ENCODE results near the gene RAPGEFL1.
"Not testable (repeated sequence)": the region's sequence is repeated elsewhere in the genome, so short reads cannot be mapped to it uniquely, and the experiment has no call there.

The RAPGEFL1 gene

DNA sequence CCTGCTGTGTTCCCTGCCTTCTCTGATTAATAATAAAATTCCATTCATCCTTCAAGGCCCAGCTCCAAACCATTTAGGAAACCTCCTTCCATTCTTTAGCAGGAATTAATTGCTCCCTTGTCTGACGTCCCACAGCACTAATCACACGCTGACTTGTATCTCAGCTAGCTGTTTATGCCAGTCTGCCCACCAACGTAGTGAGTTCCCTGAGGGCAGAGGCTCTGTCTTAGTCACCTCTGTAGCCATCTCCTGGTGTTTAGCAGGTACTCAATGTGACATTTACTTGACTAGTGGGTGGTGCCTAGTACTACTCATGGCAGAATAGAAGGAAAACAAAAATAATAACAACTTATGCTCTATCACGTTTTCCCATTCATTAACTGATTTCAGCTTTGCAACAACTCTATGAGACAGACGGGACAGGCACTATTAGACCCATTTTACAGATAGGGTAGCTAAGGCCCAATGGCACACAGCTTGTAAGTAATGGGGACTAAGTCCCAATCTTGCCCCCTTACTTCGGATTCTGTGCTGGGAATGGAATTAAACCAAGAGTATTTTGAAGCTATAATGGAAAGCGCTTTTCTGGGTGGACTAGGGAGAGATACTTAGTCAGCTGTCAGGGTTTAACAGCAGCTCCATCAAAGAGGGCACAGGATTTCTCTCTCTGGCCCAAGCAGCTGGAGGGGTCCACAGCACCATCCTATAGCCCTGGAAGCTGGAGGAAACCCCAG is 40.9 kb downstream of the RAPGEFL1 start:
- peak; percentile 12 for DNase-seq

GRCh38 chr17:40218740-40219593 is 41.7 kb downstream of the RAPGEFL1 start, which contains the start of gene WIPF2:
WIPF2 (plus strand) TSS chr17:40219304; CDS start chr17:40256460, 37,156 bp downstream.
- DNase-seq: peak; percentile 97

DNA sequence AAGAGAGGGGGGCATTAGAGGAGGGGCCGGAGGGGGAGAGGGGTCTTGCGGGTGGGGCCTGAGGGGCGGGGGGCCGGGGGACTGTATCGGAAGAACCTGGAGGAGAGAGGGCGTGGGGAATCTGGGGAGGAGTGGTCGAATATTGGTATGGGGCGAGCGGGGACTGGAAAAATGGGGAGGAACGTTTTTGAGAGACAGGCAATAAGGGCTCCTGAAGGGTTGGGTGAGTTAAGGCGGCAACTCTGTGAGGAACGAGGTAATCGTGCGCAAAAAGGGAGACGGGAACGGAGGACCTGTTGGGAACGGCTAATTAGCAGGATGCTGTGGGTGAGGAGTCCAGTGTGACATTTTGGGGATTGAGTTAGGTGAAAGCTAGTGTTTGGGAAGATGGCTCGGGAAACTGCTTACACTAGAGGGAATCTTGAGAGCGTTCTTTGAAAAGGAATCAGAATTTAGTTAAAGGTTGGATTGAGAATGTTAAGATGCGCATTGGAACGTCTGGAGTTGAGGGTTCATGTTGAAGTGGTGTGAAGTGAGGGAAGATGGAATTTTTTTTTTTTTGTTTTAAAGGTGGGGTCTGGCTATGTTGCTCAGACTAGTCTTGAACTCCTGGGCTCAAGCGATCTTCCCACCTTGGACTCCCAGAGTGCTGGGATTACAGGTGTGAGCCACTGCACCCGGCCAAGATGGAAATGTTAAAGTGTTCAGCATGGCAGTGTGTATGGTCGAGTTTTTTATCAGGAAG is 42.5 kb downstream of the RAPGEFL1 start:
- DNase-seq: peak; percentile 28

GRCh38 chr17:40224718-40225550 is 47.7 kb downstream of the RAPGEFL1 start:
- no peak for DNase-seq

- DNase-seq: not testable (repeated sequence)
Observed at GRCh38 chr17:40229146-40229545, 51.9 kb downstream of the RAPGEFL1 start.

- no peak for DNase-seq
Observed at GRCh38 chr17:40230670-40231069, 53.4 kb downstream of the RAPGEFL1 start.

GRCh38 chr17:40231928-40232327 is 54.7 kb downstream of the RAPGEFL1 start:
- DNase-seq: not testable (repeated sequence)

DNA sequence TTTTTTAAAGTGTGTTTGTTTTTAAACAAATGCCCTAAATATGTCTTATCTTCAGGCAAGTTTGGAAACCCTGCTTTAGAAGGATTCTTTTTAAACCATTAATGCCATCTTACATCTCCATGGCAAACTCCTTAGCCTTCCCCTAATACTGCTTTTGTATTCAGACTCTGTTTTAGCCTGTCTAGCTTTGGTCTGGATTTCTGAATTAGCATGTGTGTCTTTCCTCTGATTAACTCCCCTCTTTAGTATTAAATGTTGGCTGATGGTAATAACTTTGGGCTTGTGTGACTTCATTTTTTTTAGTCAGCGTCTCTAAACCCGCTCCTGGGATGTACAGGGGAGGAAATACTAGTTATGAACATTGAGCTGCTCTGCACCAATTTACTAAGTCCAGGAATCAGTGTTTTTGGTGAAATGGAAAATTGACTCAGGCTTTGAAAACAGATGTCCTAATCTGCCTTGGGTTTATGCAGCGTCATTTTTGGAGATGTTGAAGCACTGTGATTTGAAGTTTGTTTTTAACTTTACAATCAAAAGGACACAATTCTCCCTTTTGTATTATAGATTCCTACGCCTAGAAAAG is 64.1 kb downstream of the RAPGEFL1 start:
- no peak for DNase-seq

GRCh38 chr17:40242774-40243173 is 65.5 kb downstream of the RAPGEFL1 start:
- no peak for DNase-seq

- no peak for DNase-seq
Observed at GRCh38 chr17:40243761-40244160, 66.5 kb downstream of the RAPGEFL1 start.

DNA sequence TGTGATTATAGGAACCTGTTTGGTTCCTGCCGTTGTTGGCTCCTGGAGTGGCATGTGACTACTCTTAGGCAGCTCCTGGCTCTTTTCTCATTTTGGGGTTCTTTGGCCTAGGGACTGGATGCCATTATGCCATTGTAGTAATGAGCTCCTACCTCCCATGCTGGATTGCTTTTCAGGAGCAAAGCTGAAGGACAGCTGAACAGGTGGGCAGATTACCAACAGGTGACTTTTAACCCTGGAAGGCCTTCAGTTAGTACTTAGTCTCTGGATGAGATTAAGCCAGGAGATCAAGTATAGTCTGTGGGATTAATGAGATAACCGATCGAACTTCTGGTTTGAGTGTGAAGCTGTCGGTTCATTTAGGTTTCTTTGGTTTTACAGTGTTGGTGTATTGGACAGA is 67.0 kb downstream of the RAPGEFL1 start:
- no peak for DNase-seq

Measured in CD4-positive, alpha-beta T cell treated with Interleukin-21 for 1 hour (primary cell).